GM23338 (cell line): ENCODE data around the gene SLC15A4.

ENCODE experiments used
- CREB1 ChIP-seq: fragments of 250-450 bp; sonication (Bioruptor Pico); IDR thresholded peaks from 2 replicates; pipeline ENCODE4 v1.5.0; 2020; ENCODE audit warnings: low read depth, mild to moderate bottlenecking, moderate library complexity
- CTCF ChIP-seq, 2 experiments: fragments of 200-600 bp in 1 of 2; sonication (generic) in 1 of 2; conservative IDR thresholded peaks; 2 replicates each; pipeline versions ENCODE4 v1.5.1 to v1.6.1; 2016 to 2017; ENCODE audit warnings: antibody characterized with exemption in 2 of 2, low read depth in 2 of 2, mild to moderate bottlenecking in 2 of 2, moderate library complexity in 1 of 2
- ETS1 ChIP-seq: IDR thresholded peaks from 2 replicates; pipeline ENCODE4 v1.6.1; 2016; ENCODE audit warnings: antibody characterized with exemption
- EZH2 ChIP-seq: fragments of 200-600 bp; sonication (generic); IDR thresholded peaks from one replicate; pipeline ENCODE4 v1.8.0; 2017; ENCODE audit warnings: antibody characterized with exemption, mild to moderate bottlenecking, low read depth; ENCODE audit not compliant: unreplicated experiment
- EZH2phosphoT487 ChIP-seq: fragments of 200-600 bp; sonication (generic); IDR thresholded peaks from one replicate; pipeline ENCODE4 v1.8.1; 2018; ENCODE audit warnings: antibody characterized with exemption; ENCODE audit not compliant: unreplicated experiment
- JUNB ChIP-seq: IDR thresholded peaks from one replicate; pipeline ENCODE4 v1.6.1; 2016; ENCODE audit warnings: antibody characterized with exemption; ENCODE audit not compliant: unreplicated experiment
- NANOG ChIP-seq: IDR thresholded peaks from 2 replicates; pipeline ENCODE4 v1.6.1; 2016; ENCODE audit warnings: antibody characterized with exemption, borderline replicate concordance
- POLR2AphosphoS5 ChIP-seq: IDR thresholded peaks from 2 replicates; pipeline ENCODE4 v1.6.1; 2016; ENCODE audit warnings: antibody characterized with exemption, low read depth
- REST ChIP-seq: IDR thresholded peaks from one replicate; pipeline ENCODE4 v1.6.1; 2018; ENCODE audit warnings: antibody characterized with exemption; ENCODE audit not compliant: unreplicated experiment
- STAT1 ChIP-seq: IDR thresholded peaks from one replicate; pipeline ENCODE4 v1.6.1; 2016; ENCODE audit warnings: antibody characterized with exemption; ENCODE audit not compliant: unreplicated experiment
- ZNF114 ChIP-seq: fragments of 250-450 bp; sonication (Bioruptor Pico); IDR thresholded peaks from 2 replicates; pipeline ENCODE4 v1.5.0; 2020; ENCODE audit warnings: mild to moderate bottlenecking, moderate library complexity
- ZNF462 ChIP-seq: fragments of 250-450 bp; sonication (Bioruptor Pico); IDR thresholded peaks from 2 replicates; pipeline ENCODE4 v1.5.0; 2020; ENCODE audit warnings: mild to moderate bottlenecking, moderate library complexity

GRCh38 chr12:128755566-128755965 is 68.2 kb downstream of the SLC15A4 start:
- no peak for TF ChIP-seq CREB1 (CRISPR knock-in tag)
- no peak for TF ChIP-seq CTCF (conservative IDR thresholded peaks at IDR 0.05; ENCODE audit: low read depth in 2 of 2)
- TF ChIP-seq REST = no peak
- TF ChIP-seq POLR2AphosphoS5 = no peak
- no peak for TF ChIP-seq EZH2phosphoT487
- TF ChIP-seq EZH2 = no peak
- TF ChIP-seq JUNB = no peak
- TF ChIP-seq NANOG = no peak
- no peak for TF ChIP-seq ZNF462 (CRISPR knock-in tag)
- TF ChIP-seq ETS1 = no peak
- TF ChIP-seq STAT1 = no peak
- no peak for TF ChIP-seq ZNF114 (CRISPR knock-in tag)
